Psoas muscle (tissue), 8 donors: ENCODE data around the gene SH3RF3. TPM values are rescaled to one million over a fixed set of nuclear protein-coding genes. Genes with fewer than 3 reads are reported as not detected.
A peak's percentile ranks its signal among the peaks of the same experiment; 100 is the strongest.
"Not testable (repeated sequence)": the region's sequence is repeated elsewhere in the genome, so short reads cannot be mapped to it uniquely, and the experiment has no call there.

Source experiments
- ATAC-seq, 4 donors: fragments of 200-7000 bp; cut with Tn5 transposase; one replicate each; pipeline ENCODE4 v1.9.1; 2020; ENCODE audit warnings: moderate library complexity in 3 of 4, mild to moderate bottlenecking in 2 of 4
- DNase-seq, 2 donors: peaks; one replicate each; pipeline ENCODE4 v3.0.0-alpha.2; 2020
- H3K27ac ChIP-seq: fragments of 200-600 bp; one replicate; pipeline ENCODE4 v1.8.0; 2022
- H3K27me3 ChIP-seq, 3 donors: fragments of 200-600 bp in 1 of 3; one replicate each; pipeline versions ENCODE4 v1.6.1 to v1.8.0; 2013 to 2022; ENCODE audit warnings: low read length in 2 of 3, mild to moderate bottlenecking in 2 of 3, moderate library complexity in 1 of 3; ENCODE audit not compliant: insufficient read depth in 3 of 3
- H3K36me3 ChIP-seq, 2 donors: fragments of 200-600 bp in 1 of 2; one replicate each; pipeline versions ENCODE4 v1.6.1 to v1.8.0; 2013 to 2022; ENCODE audit warnings: low read depth in 1 of 2, mild to moderate bottlenecking in 1 of 2, moderate library complexity in 1 of 2; ENCODE audit not compliant: insufficient read depth in 1 of 2
- H3K4me1 ChIP-seq: fragments of 200-600 bp; one replicate; pipeline ENCODE4 v1.8.0; 2022
- H3K4me3 ChIP-seq: fragments of 200-600 bp; one replicate; pipeline ENCODE4 v1.8.0; 2022; ENCODE audit warnings: mild to moderate bottlenecking
- H3K9me3 ChIP-seq: fragments of 200-600 bp; one replicate; pipeline ENCODE4 v1.8.0; 2022
- CTCF ChIP-seq: fragments of 200-600 bp; IDR thresholded peaks from one replicate; pipeline ENCODE4 v1.8.0; 2022; ENCODE audit warnings: antibody characterized with exemption
- WGBS, 3 donors: extraction: QIAGEN DNeasy Blood & Tissue Kit; methylation state at CpG; one replicate each; pipeline versions ENCODE4 v1.1.6 to v1.1.7; 2013; 5-methylcytosine and 5-hydroxymethylcytosine counted together
- intact Hi-C, 2 donors: fragments of 100-400 bp; cut with DNase I; formaldehyde crosslinking; loops; one replicate each; pipeline versions ENCODE4 v1.11.0 to v1.14.2; 2022
- polyA plus RNA-seq, 3 donors: library from polyadenylated mRNA; stranded (reverse); fragments of 200-250 nt; gene quantifications; one replicate each; pipeline ENCODE4 v1.2.3, GENCODE V29; 2013
- total RNA-seq, 4 donors: library from RNA; stranded (reverse); fragmentation: NEBNext Ultra II Directional in 2 of 4; extraction: Animal tissue kit (Norgen Biotek cat#: 25700) in 2 of 4; gene quantifications; one replicate each; pipeline versions ENCODE4 v1.2.1 to v1.2.4, GENCODE V29; 2021 to 2023
- donor health status: healthy with polysubstance abuse.
- donor health status: DM: no; HTN: no; CAD: no; lungs with moderate emphysema.
- donor health status: Bipolar disorder and iron deficiency.
- donor health status: healthy.
- donor health status: DM: yes; HTN: yes; CAD: no.
- donor health status: DM: no; HTN: no; CAD: no.
- donor health status: DM: no; HTN: no; CAD: no.
- donor health status: DM: yes; HTN: yes; CAD: no.

Gene SH3RF3
- total and polyA plus RNA-seq, 7 donors = 4.6 to 27.0 (median 9.0) TPM

- Histone ChIP-seq H3K36me3 (no peaks in the 10 kb centered on the region), H3K4me1 (peaks cover 25% of the 10 kb centered on the region), H3K27ac (no peak overlapping the region), H3K4me3 (no peak overlapping the region), H3K9me3 (no peaks in the 10 kb centered on the region), H3K27me3 (no peaks in the 10 kb centered on the region)
- intact Hi-C loops = no loop called here
- DNase-seq (no peak), ATAC-seq (no peak)
- TF ChIP-seq CTCF = no peak
- 85 to 92% (median 89%) methylated on average over 16 of the region's 16 CpGs for WGBS, 3 donors
Measured at GRCh38 chr2:109222825-109223471, 93.9 kb downstream of the SH3RF3 start.

- no peak for ATAC-seq
- peaks cover 21% of the 10 kb centered on the region for H3K4me1 ChIP-seq
- no peak for TF ChIP-seq CTCF
- H3K4me3 ChIP-seq = no peak overlapping the region
- 95 to 98% (median 96%) methylated on average over 8 of the region's 8 CpGs for WGBS, 3 donors
- intact Hi-C loops = no loop called here
- no peak for DNase-seq
- no peaks in the 10 kb centered on the region for H3K36me3 ChIP-seq
- no peaks in the 10 kb centered on the region for H3K27me3 ChIP-seq
- no peaks in the 10 kb centered on the region for H3K9me3 ChIP-seq
- H3K27ac ChIP-seq = no peak overlapping the region
Measured at GRCh38 chr2:109223490-109223889, 94.5 kb downstream of the SH3RF3 start.

- H3K9me3 ChIP-seq, H3K36me3 ChIP-seq, H3K27me3 ChIP-seq, DNase-seq, ATAC-seq, H3K4me3 ChIP-seq, H3K27ac ChIP-seq, intact Hi-C loops: not testable (repeated sequence)
- H3K4me1 ChIP-seq = peaks cover 17% of the 10 kb centered on the region
- WGBS, 3 donors = 95 to 98% (median 97%) methylated on average over 8 of the region's 8 CpGs
Measured at GRCh38 chr2:109224341-109224740, 95.3 kb downstream of the SH3RF3 start.

GRCh38 chr2:109225170-109225782 lies 96.3 kb downstream of the SH3RF3 start:
- WGBS, 3 donors = 92 to 97% (median 93%) methylated on average over 11 of the region's 11 CpGs
- H3K4me1 ChIP-seq = peaks cover 19% of the 10 kb centered on the region
- no peak overlapping the region for H3K4me3 ChIP-seq
- no peaks in the 10 kb centered on the region for H3K36me3 ChIP-seq
- H3K27ac ChIP-seq = no peak overlapping the region
- no peak for TF ChIP-seq CTCF
- DNase-seq (no peak), ATAC-seq (no peak)
- H3K27me3 ChIP-seq = no peaks in the 10 kb centered on the region
- intact Hi-C loops = no loop called here
- no peaks in the 10 kb centered on the region for H3K9me3 ChIP-seq

DNA sequence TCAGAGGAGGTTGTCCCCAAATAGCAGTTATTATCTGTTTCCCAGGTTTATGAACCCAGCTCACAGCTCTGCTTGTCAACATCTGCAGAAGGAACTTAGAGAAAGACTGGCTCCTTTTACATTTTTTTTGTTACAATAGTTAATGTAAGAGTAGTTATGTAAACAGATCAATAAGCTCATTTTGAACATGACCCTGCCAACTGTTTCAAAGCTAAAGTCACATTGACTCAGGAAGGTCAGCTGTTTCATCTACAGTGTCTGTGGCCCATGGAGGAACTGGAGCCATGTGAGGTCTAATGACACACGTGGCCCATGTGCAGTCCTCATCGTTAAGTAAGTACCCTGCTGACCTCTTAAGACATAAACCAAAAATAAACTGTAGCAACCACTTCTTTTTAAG lies 97.1 kb downstream of the SH3RF3 start:
- Histone ChIP-seq H3K4me3 (no peak overlapping the region), H3K4me1 (peaks cover 25% of the 10 kb centered on the region), H3K36me3 (no peaks in the 10 kb centered on the region), H3K27me3 (no peaks in the 10 kb centered on the region), H3K9me3 (no peaks in the 10 kb centered on the region), H3K27ac (peak overlapping the region; percentile 4)
- intact Hi-C loops = no loop called here
- no peak for TF ChIP-seq CTCF
- ATAC-seq (peak in 3 of 4 donors; percentile 60 to 70 (median 62)), DNase-seq (no peak)
- WGBS, 3 donors = 11 to 35% (median 27%) methylated on average over 2 of the region's 2 CpGs
